OCI-LY3 (cell line): ENCODE data around the gene DAGLA.

Source experiments
- H2AFZ ChIP-seq: fragments of 200-600, 300-600 bp; shearing (Covaris generic); 2 replicates; pipeline ENCODE4 v1.6.0; 2014; ENCODE audit warnings: antibody characterized with exemption, low read depth, low read length
- H3K27ac ChIP-seq: fragments of 200-600, 300-600 bp; sonication (generic); 2 replicates; pipeline ENCODE4 v1.5.1; 2014; ENCODE audit warnings: mild to moderate bottlenecking, low read length, moderate library complexity, mixed read lengths
- H3K27me3 ChIP-seq: fragments of 200-600, 300-600 bp; sonication (generic); 2 replicates; pipeline ENCODE4 v1.6.1; 2014; ENCODE audit warnings: low read depth, low read length, mixed read lengths
- H3K36me3 ChIP-seq: fragments of 200-600, 300-600 bp; sonication (generic); replicated peaks from 2 replicates; pipeline ENCODE3; 2014; ENCODE audit warnings: low read depth, low read length, mixed read lengths
- H3K4me1 ChIP-seq: fragments of 300-600, 200-600 bp; sonication (generic); 2 replicates; pipeline ENCODE4 v1.6.1; 2014; ENCODE audit warnings: low read length, mixed read lengths
- H3K4me2 ChIP-seq: fragments of 200-600, 300-600 bp; sonication (generic); 2 replicates; pipeline ENCODE4 v1.6.1; 2014; ENCODE audit warnings: low read length, mixed read lengths
- H3K4me3 ChIP-seq: fragments of 300-600, 200-600 bp; sonication (generic); 2 replicates; pipeline ENCODE4 v1.5.1; 2014; ENCODE audit warnings: antibody characterized with exemption, mild to moderate bottlenecking, low read length, moderate library complexity
- H3K79me2 ChIP-seq: fragments of 300-600, 200-600 bp; shearing (Covaris generic); 2 replicates; pipeline ENCODE4 v1.6.1; 2014; ENCODE audit warnings: mild to moderate bottlenecking, low read length, mixed read lengths
- H3K9ac ChIP-seq: fragments of 300-600, 200-600 bp; shearing (Covaris generic); 2 replicates; pipeline ENCODE4 v1.6.0; 2014; ENCODE audit warnings: mild to moderate bottlenecking, low read length, moderate library complexity
- H3K9me3 ChIP-seq: fragments of 200-600, 300-600 bp; shearing (Covaris generic); 2 replicates; pipeline ENCODE4 v1.6.1; 2014; ENCODE audit warnings: low read length, mixed read lengths; ENCODE audit not compliant: insufficient read depth
- H4K20me1 ChIP-seq: fragments of 200-600, 300-600 bp; sonication (generic); 2 replicates; pipeline ENCODE4 v1.6.1; 2016; ENCODE audit warnings: low read length, mixed read lengths; ENCODE audit not compliant: insufficient read depth
- CTCF ChIP-seq: fragments of 200-600, 300-600 bp; sonication (generic); IDR thresholded peaks from 2 replicates; pipeline ENCODE4 v1.5.1; 2014; ENCODE audit warnings: antibody characterized with exemption, low read length, low read depth
- EZH2phosphoT487 ChIP-seq: fragments of 200-600 bp; shearing (Covaris generic); IDR thresholded peaks from 2 replicates; pipeline ENCODE4 v1.6.1; 2018; ENCODE audit warnings: antibody characterized with exemption, mixed run types, low read depth

The DAGLA gene

GRCh38 chr11:61774411-61774810 lies 94.2 kb downstream of the DAGLA start:
- Histone ChIP-seq H3K4me3 (no peak overlapping the region), H3K27me3 (no peaks in the 10 kb centered on the region), H3K27ac (no peak overlapping the region), H3K4me1 (no peaks in the 10 kb centered on the region), H3K4me2 (no peak overlapping the region), H3K36me3 (no peaks in the 10 kb centered on the region), H4K20me1 (no peaks in the 10 kb centered on the region), H3K9me3 (no peaks in the 10 kb centered on the region), H3K9ac (no peak overlapping the region), H2AFZ (no peak overlapping the region), H3K79me2 (no peaks in the 10 kb centered on the region)
- TF ChIP-seq EZH2phosphoT487 (no peak), CTCF (no peak)

GRCh38 chr11:61775106-61775505 lies 94.9 kb downstream of the DAGLA start:
- Histone ChIP-seq H3K36me3 (no peaks in the 10 kb centered on the region), H2AFZ (no peak overlapping the region), H3K4me1 (no peaks in the 10 kb centered on the region)

GRCh38 chr11:61775606-61776554 lies 95.7 kb downstream of the DAGLA start:
- H3K4me2 ChIP-seq: no peak overlapping the region
- no peak overlapping the region for H3K4me3 ChIP-seq
- no peaks in the 10 kb centered on the region for H4K20me1 ChIP-seq
- TF ChIP-seq CTCF: no peak
- TF ChIP-seq EZH2phosphoT487: no peak
- no peaks in the 10 kb centered on the region for H3K79me2 ChIP-seq
- no peak overlapping the region for H3K27ac ChIP-seq
- no peaks in the 10 kb centered on the region for H3K9me3 ChIP-seq
- H3K27me3 ChIP-seq: no peaks in the 10 kb centered on the region
- no peaks in the 10 kb centered on the region for H3K4me1 ChIP-seq
- H3K36me3 ChIP-seq: no peaks in the 10 kb centered on the region
- H3K9ac ChIP-seq: no peak overlapping the region
- H2AFZ ChIP-seq: no peak overlapping the region

More at GRCh38 chr11:61775106-61775505, 94.9 kb downstream of the DAGLA start:
- TF ChIP-seq CTCF (no peak), EZH2phosphoT487 (no peak)
- no peaks in the 10 kb centered on the region for H3K9me3 ChIP-seq
- no peak overlapping the region for H3K27ac ChIP-seq
- no peaks in the 10 kb centered on the region for H4K20me1 ChIP-seq
- H3K9ac ChIP-seq: no peak overlapping the region
- H3K4me2 ChIP-seq: no peak overlapping the region
- no peaks in the 10 kb centered on the region for H3K79me2 ChIP-seq
- H3K27me3 ChIP-seq: no peaks in the 10 kb centered on the region
- H3K4me3 ChIP-seq: no peak overlapping the region

- Histone ChIP-seq H3K9me3 (no peaks in the 10 kb centered on the region), H3K4me1 (no peaks in the 10 kb centered on the region), H3K27me3 (no peaks in the 10 kb centered on the region), H2AFZ (no peak overlapping the region), H3K79me2 (no peaks in the 10 kb centered on the region), H3K9ac (no peak overlapping the region), H3K4me2 (no peak overlapping the region), H3K27ac (no peak overlapping the region), H3K36me3 (no peaks in the 10 kb centered on the region), H4K20me1 (no peaks in the 10 kb centered on the region), H3K4me3 (no peak overlapping the region)
- TF ChIP-seq EZH2phosphoT487 (no peak), CTCF (peak; percentile 86)
Measured at GRCh38 chr11:61776561-61777075, 96.4 kb downstream of the DAGLA start.
